IMR-90 (cell line): Measurements from ENCODE around the gene SPP2. TPM values are rescaled to one million over a fixed set of nuclear protein-coding genes. Genes with fewer than 3 reads are reported as not detected.

Experiments used
- ATAC-seq: fragments of 200-7000 bp; cut with Tn5 transposase; 2 replicates; pipeline ENCODE4 v1.9.1; 2020; ENCODE audit warnings: low read depth, mild to moderate bottlenecking, moderate library complexity
- BruUV-seq: library from RNA; stranded (reverse); fragments of 400-500 nt; replicated peaks from 2 replicates; lab custom pipeline; 2021; lab: Mats Ljungman, UMichigan
- CTCF ChIA-PET: fragments of 300-600 bp; formaldehyde crosslinking; extraction: SDS; loops from one replicate; lab custom pipeline; 2021; ENCODE audit warnings: antibody characterized with exemption; lab: Yijun Ruan, JAX
- POLR2A ChIA-PET: fragments of 300-600 bp; sonication (Branson Sonifier 250); formaldehyde crosslinking; loops from one replicate; lab custom pipeline; 2022; ENCODE audit warnings: antibody characterized with exemption; ENCODE audit not compliant: unreplicated experiment; lab: Charles Lee
- DNase-seq: peaks from one replicate; pipeline ENCODE4 v3.0.0; 2013
- H2AFZ ChIP-seq: replicated peaks from 2 replicates; pipeline ENCODE3; 2013; ENCODE audit warnings: low read length, mild to moderate bottlenecking; ENCODE audit not compliant: poor library complexity
- H2AK5ac ChIP-seq: 2 replicates; pipeline ENCODE4 v1.6.1; 2013; ENCODE audit warnings: low read depth, low read length, inconsistent platforms
- H2AK9ac ChIP-seq: replicated peaks from 2 replicates; pipeline ENCODE3; 2013; ENCODE audit warnings: mild to moderate bottlenecking, low read depth, low read length, moderate library complexity; ENCODE audit not compliant: poor library complexity
- H2BK120ac ChIP-seq: 2 replicates; pipeline ENCODE4 v1.6.1; 2013; ENCODE audit warnings: low read depth, low read length, inconsistent platforms
- H2BK15ac ChIP-seq: 3 replicates; pipeline ENCODE4 v1.6.1; 2013; ENCODE audit warnings: low read depth, low read length, inconsistent platforms
- H2BK20ac ChIP-seq: 2 replicates; pipeline ENCODE4 v1.6.1; 2013; ENCODE audit warnings: low read depth, mild to moderate bottlenecking, inconsistent platforms, low read length, moderate library complexity
- H2BK5ac ChIP-seq: 2 replicates; pipeline ENCODE4 v1.6.1; 2013; ENCODE audit warnings: mild to moderate bottlenecking, low read depth, low read length, inconsistent platforms; ENCODE audit not compliant: poor library complexity, severe bottlenecking
- H3K14ac ChIP-seq: replicated peaks from 2 replicates; pipeline ENCODE4 v1.6.1; 2013; ENCODE audit warnings: low read depth, low read length, inconsistent platforms
- H3K18ac ChIP-seq: 2 replicates; pipeline ENCODE4 v1.6.1; 2013; ENCODE audit warnings: low read depth, low read length, control low read depth
- H3K23ac ChIP-seq: 2 replicates; pipeline ENCODE4 v1.6.1; 2013; ENCODE audit warnings: low read depth, low read length, inconsistent platforms
- H3K27ac ChIP-seq: 2 replicates; pipeline ENCODE4 v1.5.1; 2013; ENCODE audit warnings: mild to moderate bottlenecking, control low read depth, low read length; ENCODE audit not compliant: insufficient read depth
- H3K27me3 ChIP-seq: 2 replicates; pipeline ENCODE4 v1.6.1; 2013; ENCODE audit warnings: low read length; ENCODE audit not compliant: control insufficient read depth, insufficient read depth
- H3K36me3 ChIP-seq: 2 replicates; pipeline ENCODE4 v1.6.1; 2013; ENCODE audit warnings: low read length, mixed read lengths; ENCODE audit not compliant: control insufficient read depth, insufficient read depth
- H3K4ac ChIP-seq: 2 replicates; pipeline ENCODE4 v1.6.1; 2013; ENCODE audit warnings: low read depth, low read length, inconsistent platforms
- H3K4me1 ChIP-seq: 2 replicates; pipeline ENCODE4 v1.6.1; 2013; ENCODE audit warnings: low read length, mixed read lengths; ENCODE audit not compliant: control insufficient read depth, insufficient read depth
- H3K4me2 ChIP-seq: 2 replicates; pipeline ENCODE4 v1.6.1; 2013; ENCODE audit warnings: low read depth, mild to moderate bottlenecking, control low read depth, low read length, moderate library complexity
- H3K4me3 ChIP-seq: 2 replicates; pipeline ENCODE4 v1.5.1; 2013; ENCODE audit warnings: low read depth, mild to moderate bottlenecking, control low read depth, low read length, moderate library complexity; ENCODE audit not compliant: insufficient read depth
- H3K56ac ChIP-seq: 2 replicates; pipeline ENCODE4 v1.6.1; 2013; ENCODE audit warnings: low read length, inconsistent platforms; ENCODE audit not compliant: insufficient read depth; ENCODE audit errors: extremely low read depth
- H3K79me1 ChIP-seq, 2 experiments: 2 replicates each; pipeline ENCODE4 v1.6.1; 2013; ENCODE audit warnings: low read length in 2 of 2, inconsistent platforms in 1 of 2, low read depth in 1 of 2
- H3K9ac ChIP-seq: 2 replicates; pipeline ENCODE4 v1.6.1; 2013; ENCODE audit warnings: low read depth, low read length, control low read depth
- H3K9me1 ChIP-seq: 2 replicates; pipeline ENCODE4 v1.6.1; 2013; ENCODE audit warnings: low read length, inconsistent platforms; ENCODE audit not compliant: insufficient read depth
- H3K9me3 ChIP-seq: 2 replicates; pipeline ENCODE4 v1.6.1; 2013; ENCODE audit warnings: low read length; ENCODE audit not compliant: control insufficient read depth, insufficient read depth
- H4K20me1 ChIP-seq: 2 replicates; pipeline ENCODE4 v1.6.1; 2013; ENCODE audit warnings: low read length, inconsistent platforms; ENCODE audit not compliant: insufficient read depth
- H4K5ac ChIP-seq: 2 replicates; pipeline ENCODE4 v1.6.1; 2013; ENCODE audit warnings: mild to moderate bottlenecking, low read depth, low read length, control low read depth
- H4K8ac ChIP-seq, 2 experiments: 2 replicates each; pipeline ENCODE4 v1.6.1; 2013; ENCODE audit warnings: low read depth in 2 of 2, low read length in 2 of 2, control low read depth in 1 of 2, inconsistent platforms in 1 of 2
- H4K91ac ChIP-seq: 2 replicates; pipeline ENCODE4 v1.6.1; 2013; ENCODE audit warnings: low read depth, low read length, inconsistent platforms; ENCODE audit not compliant: insufficient read depth
- BHLHE40 ChIP-seq: fragments of 150-350 bp; IDR thresholded peaks from 2 replicates; pipeline ENCODE4 v1.6.1; 2016; ENCODE audit warnings: mild to moderate bottlenecking, low read depth, low read length
- CEBPB ChIP-seq: IDR thresholded peaks from 2 replicates; pipeline ENCODE4 v1.6.1; 2012; ENCODE audit warnings: low read depth, low read length, improper control_type of control experiment
- CHD1 ChIP-seq: IDR thresholded peaks from 2 replicates; pipeline ENCODE4 v1.6.1; 2012; ENCODE audit warnings: low read depth, low read length, improper control_type of control experiment
- MXI1 ChIP-seq: IDR thresholded peaks from 2 replicates; pipeline ENCODE4 v1.6.1; 2012; ENCODE audit warnings: low read depth, mild to moderate bottlenecking, low read length, moderate library complexity, borderline replicate concordance
- RAD21 ChIP-seq: IDR thresholded peaks from 2 replicates; pipeline ENCODE4 v1.6.1; 2012; ENCODE audit warnings: low read length, improper control_type of control experiment
- RCOR1 ChIP-seq: IDR thresholded peaks from 2 replicates; pipeline ENCODE4 v1.6.1; 2012; ENCODE audit warnings: mild to moderate bottlenecking, low read length, improper control_type of control experiment; ENCODE audit not compliant: insufficient replicate concordance
- WGBS, 2 experiments: methylation state at CpG; one replicate each; pipeline versions ENCODE4 v1.1.5 to v1.1.7; 2013; ENCODE audit warnings: missing lambda C conversion rate in 2 of 2; ENCODE audit not compliant: insufficient read length in 1 of 2; ENCODE audit errors: extremely low coverage in 2 of 2; 5-methylcytosine and 5-hydroxymethylcytosine counted together
- dilution Hi-C: fragments of 300-500 bp; cut with HindIII; formaldehyde crosslinking; loops from one replicate; pipeline ENCODE4 v1.14.3; 2018; ENCODE audit warnings: low sequenced_read_pairs; ENCODE audit not compliant: unreplicated experiment
- in situ Hi-C: fragments of 300-500 bp; cut with MboI; formaldehyde crosslinking; loops from 3 replicates; pipeline ENCODE4 v1.14.3; 2019; ENCODE audit warnings: low sequenced_read_pairs, inconsistent platforms, mixed read lengths
- intact Hi-C: fragments of 100-400 bp; cut with micrococcal nuclease; formaldehyde crosslinking; loops from 2 replicates; pipeline ENCODE4 v1.10.0; 2022
- polyA plus RNA-seq, 3 experiments: library from polyadenylated mRNA; depleted of rRNA; stranded (reverse); fragments of >200 nt; gene quantifications; 2 replicates each; pipeline ENCODE4 v1.2.3, GENCODE V29; 2012; ENCODE audit warnings: low replicate concordance in 1 of 3
- total RNA-seq: library from RNA; depleted of rRNA; stranded (reverse); fragments of >200 nt; gene quantifications from 2 replicates; pipeline ENCODE4 v1.2.3, GENCODE V29; 2012

The SPP2 gene
- total and polyA plus RNA-seq, 2 of the 4 experiments (the other 2 are of a cell fraction): not detected

- Histone ChIP-seq H3K23ac (no peak overlapping the region), H3K4me1 (peaks cover 2% of the 10 kb centered on the region; the same call in 1 of the 2 replicates), H3K27me3 (peaks cover 7% of the 10 kb centered on the region; the same call in 1 of the 2 replicates), H3K9me3 (no peaks in the 10 kb centered on the region), H3K4me2 (peak overlapping the region; percentile 91), H3K27ac (no peak overlapping the region), H2AK9ac (no peak overlapping the region), H2AFZ (peak overlapping the region; percentile 72), H4K8ac (no peak overlapping the region), H4K20me1 (no peaks in the 10 kb centered on the region), H3K56ac (no peak overlapping the region), H3K14ac (0 out of 2 replicates have a peak overlapping the region, but pooled peaks have one; percentile 21), H4K91ac (no peak overlapping the region), H3K9ac (peak overlapping the region; percentile 54), H3K36me3 (no peaks in the 10 kb centered on the region), H2BK20ac (no peak overlapping the region), H4K5ac (no peak overlapping the region), H3K4me3 (peak overlapping the region; percentile 49), H3K18ac (no peak overlapping the region; the same call in 1 of the 2 replicates), H2AK5ac (no peak overlapping the region), H2BK120ac (no peak overlapping the region), H3K79me1 (no peaks in the 10 kb centered on the region), H3K4ac (no peak overlapping the region), H2BK15ac (no peak overlapping the region), H2BK5ac (no peak overlapping the region), H3K9me1 (no peaks in the 10 kb centered on the region)
- DNase-seq: no peak
- CTCF ChIA-PET: interaction anchor here (0.5 to 0.6 kb wide), 2 partner anchors 36 to 90 kb away, joined by 3 to 4 read pairs; no protein-coding TSS in a partner anchor
- BruUV-seq: no TSS peak
- in situ Hi-C loops: no loop called here
- TF ChIP-seq CHD1: no peak
- TF ChIP-seq RAD21: no peak
- no peak for TF ChIP-seq MXI1
- TF ChIP-seq BHLHE40: no peak
- TF ChIP-seq CEBPB: no peak
- no peak for TF ChIP-seq RCOR1
- intact Hi-C loops: no loop called here
- ATAC-seq: peak; percentile 21; the same call in 1 of the 2 replicates
- dilution Hi-C loops: no loop called here
- POLR2A ChIA-PET: no interaction called here
- 0% methylated on average over 1 of the region's 10 CpGs; no CpG with 5 or more reads in 1 of the 2 experiments for WGBS, 2 experiments
These were observed 25.0 kb upstream of the SPP2 start for GRCh38 chr2:234025466-234025865.
